ENCODE results near the gene USP9Y.

The USP9Y gene

DNA sequence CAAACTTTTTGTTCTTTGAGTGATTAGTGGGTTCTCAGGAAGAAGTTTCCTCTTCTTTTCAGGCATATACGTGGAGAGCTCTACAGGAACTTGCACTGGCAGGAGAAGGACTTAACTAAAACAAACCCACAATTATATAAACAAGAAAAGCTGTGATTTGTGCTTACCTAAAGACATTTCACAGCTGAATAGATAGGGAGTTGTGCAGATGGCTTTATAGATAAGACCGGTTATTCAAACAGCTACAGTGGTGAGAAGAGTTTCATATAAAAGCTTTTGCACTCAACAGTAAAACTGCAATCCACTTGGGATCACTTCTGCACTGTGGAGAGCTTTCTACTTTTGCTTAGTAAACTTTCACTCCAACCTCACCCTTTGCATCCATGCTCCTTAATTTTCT is 197.6 kb downstream of the USP9Y start:
- Mint-ChIP-seq H3K9me3 (no peaks in the 10 kb centered on the region), H3K4me3 (no peak overlapping the region), H3K4me1 (no peaks in the 10 kb centered on the region), H3K36me3 (ENCODE audit: low read depth) (no peaks in the 10 kb centered on the region), H3K27ac (no peak overlapping the region), H3K27me3 (ENCODE audit: low read depth, poor library complexity) (no peaks in the 10 kb centered on the region)
- TF ChIP-seq, protein P1, sequence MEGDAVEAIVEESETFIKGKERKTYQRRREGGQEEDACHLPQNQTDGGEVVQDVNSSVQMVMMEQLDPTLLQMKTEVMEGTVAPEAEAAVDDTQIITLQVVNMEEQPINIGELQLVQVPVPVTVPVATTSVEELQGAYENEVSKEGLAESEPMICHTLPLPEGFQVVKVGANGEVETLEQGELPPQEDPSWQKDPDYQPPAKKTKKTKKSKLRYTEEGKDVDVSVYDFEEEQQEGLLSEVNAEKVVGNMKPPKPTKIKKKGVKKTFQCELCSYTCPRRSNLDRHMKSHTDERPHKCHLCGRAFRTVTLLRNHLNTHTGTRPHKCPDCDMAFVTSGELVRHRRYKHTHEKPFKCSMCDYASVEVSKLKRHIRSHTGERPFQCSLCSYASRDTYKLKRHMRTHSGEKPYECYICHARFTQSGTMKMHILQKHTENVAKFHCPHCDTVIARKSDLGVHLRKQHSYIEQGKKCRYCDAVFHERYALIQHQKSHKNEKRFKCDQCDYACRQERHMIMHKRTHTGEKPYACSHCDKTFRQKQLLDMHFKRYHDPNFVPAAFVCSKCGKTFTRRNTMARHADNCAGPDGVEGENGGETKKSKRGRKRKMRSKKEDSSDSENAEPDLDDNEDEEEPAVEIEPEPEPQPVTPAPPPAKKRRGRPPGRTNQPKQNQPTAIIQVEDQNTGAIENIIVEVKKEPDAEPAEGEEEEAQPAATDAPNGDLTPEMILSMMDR (IDR thresholded peaks at IDR 0.05): no peak
- DNase-seq: no peak

DNA sequence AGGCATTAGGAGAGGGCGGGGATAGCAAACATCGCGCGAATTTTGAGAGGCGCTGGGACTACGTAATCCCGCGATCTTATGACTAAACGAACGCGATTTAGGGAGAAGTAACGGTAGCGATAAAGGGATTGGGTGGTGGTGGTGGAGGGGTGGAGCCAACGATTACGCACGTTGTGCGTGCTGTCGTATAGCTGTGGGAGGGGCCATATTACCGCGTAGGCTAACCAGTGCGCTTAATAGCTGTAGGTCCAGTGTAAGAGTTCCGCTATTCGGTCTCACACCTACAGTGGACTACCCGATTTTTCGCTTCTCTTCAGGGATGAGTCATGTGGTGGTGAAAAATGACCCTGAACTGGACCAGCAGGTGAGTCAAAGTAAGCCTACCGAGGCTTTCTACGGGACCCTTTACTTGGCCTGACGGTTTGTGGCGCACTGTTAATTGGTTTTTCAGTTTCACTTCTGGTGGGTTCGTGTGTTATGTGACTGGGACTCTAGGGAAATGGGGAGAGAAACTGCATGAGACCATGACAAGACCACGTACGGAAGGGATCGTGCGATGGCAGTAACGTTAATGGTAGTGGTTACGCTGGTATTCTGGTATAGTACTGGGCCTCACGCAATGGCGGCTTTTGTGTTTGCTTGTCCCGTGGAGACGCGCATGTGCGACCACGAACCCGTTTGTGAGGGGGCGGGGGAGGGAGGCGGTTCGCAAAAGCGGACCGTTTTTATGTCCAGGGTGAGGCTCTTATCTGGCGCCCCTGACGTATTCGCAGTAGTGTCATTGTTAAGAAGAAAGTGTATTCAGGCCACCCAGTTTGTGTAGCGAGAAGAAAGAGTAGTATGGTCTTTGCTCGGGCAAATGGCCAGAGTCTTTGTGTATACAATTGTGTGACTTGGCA is 203.8 kb downstream of the USP9Y start, which contains the start of gene DDX3Y:
Gene DDX3Y, plus strand, starts transcription at position 251 of the 899 bp plus-strand sequence. Its CDS starts 69 bp downstream, at position 320.
- DNase-seq: no peak
- H3K27ac Mint-ChIP-seq: no peak within 1 kb of the TSS
- H3K27me3 Mint-ChIP-seq (ENCODE audit: low read depth, poor library complexity): no peaks in the 10 kb centered on the region
- no peaks in the 10 kb centered on the region for H3K9me3 Mint-ChIP-seq
- H3K4me1 Mint-ChIP-seq: no peaks in the 10 kb centered on the region
- TF ChIP-seq, protein P1 (IDR thresholded peaks at IDR 0.05): no peak
- H3K4me3 Mint-ChIP-seq: no peak within 1 kb of the TSS
- no peaks in the 10 kb centered on the region for H3K36me3 Mint-ChIP-seq (ENCODE audit: low read depth)

DNA sequence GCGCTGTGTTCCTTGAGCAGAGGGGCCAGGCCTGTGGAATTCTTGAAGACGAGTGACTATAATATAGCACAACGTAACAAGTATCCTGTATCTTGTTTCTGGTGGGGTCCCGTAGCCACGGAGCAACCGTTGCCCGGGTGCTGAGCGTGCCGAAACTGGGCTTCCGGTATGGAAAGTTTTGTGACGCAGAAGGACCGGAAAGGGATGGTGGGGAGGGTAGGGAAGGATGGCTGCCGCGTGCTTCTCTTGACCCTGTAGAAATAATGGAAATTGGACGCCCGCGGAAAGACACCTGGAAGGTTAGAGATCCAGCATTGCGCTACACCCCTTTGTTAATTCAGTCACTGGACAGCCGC is 204.5 kb downstream of the USP9Y start:
- no peak for DNase-seq
- TF ChIP-seq, protein P1 (IDR thresholded peaks at IDR 0.05): no peak
- Mint-ChIP-seq H3K27ac (no peak overlapping the region), H3K9me3 (no peaks in the 10 kb centered on the region), H3K4me1 (no peaks in the 10 kb centered on the region), H3K27me3 (ENCODE audit: low read depth, poor library complexity) (no peaks in the 10 kb centered on the region), H3K36me3 (ENCODE audit: low read depth) (no peaks in the 10 kb centered on the region), H3K4me3 (no peak overlapping the region)

DNA sequence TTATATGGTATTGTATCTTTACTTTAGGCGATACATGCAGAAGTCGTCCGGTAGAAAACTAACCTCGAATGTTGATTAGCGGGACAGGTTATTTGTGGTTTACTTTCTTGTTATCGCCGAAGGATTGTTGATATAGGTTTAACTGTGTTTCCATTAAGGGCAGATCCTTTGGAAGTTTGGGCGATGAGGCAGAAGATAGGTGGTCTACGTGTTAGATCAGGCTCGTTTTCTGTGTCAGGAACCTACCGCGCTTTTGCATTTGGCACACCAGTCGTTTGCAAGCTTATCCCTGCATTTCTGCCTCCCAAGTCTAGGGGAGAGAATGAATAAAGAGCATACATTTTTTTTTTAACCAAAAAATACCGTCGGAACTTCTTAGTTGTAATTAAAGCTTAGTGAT is 204.9 kb downstream of the USP9Y start:
- H3K4me3 Mint-ChIP-seq: no peak overlapping the region
- no peaks in the 10 kb centered on the region for H3K4me1 Mint-ChIP-seq
- H3K9me3 Mint-ChIP-seq: no peaks in the 10 kb centered on the region
- TF ChIP-seq, protein P1 (IDR thresholded peaks at IDR 0.05): no peak
- H3K36me3 Mint-ChIP-seq (ENCODE audit: low read depth): no peaks in the 10 kb centered on the region
- no peaks in the 10 kb centered on the region for H3K27me3 Mint-ChIP-seq (ENCODE audit: low read depth, poor library complexity)
- no peak for DNase-seq
- H3K27ac Mint-ChIP-seq: no peak overlapping the region
